Activated B cell treated with CpG ODN at 0.5 μM for 24 hours (primary cell): ENCODE results near the gene ADAP2. TPM values are rescaled to one million over a fixed set of nuclear protein-coding genes. Genes with fewer than 3 reads are reported as not detected.

Source experiments
- ATAC-seq: fragments of 200-7000 bp; cut with Tn5 transposase; one replicate; pipeline ENCODE4 v1.10.0; 2021; ENCODE audit warnings: low read depth, mild to moderate bottlenecking, moderate library complexity
- CTCF ChIA-PET: fragments of 350-600 bp; sonication (Branson Sonifier 250); formaldehyde crosslinking; loops from one replicate; lab custom pipeline; 2021; ENCODE audit warnings: antibody characterized with exemption; lab: Charles Lee
- POLR2A ChIA-PET: fragments of 350-600 bp; sonication (Branson Sonifier 250); formaldehyde crosslinking; loops from one replicate; lab custom pipeline; 2021; ENCODE audit warnings: antibody characterized with exemption; lab: Charles Lee
- DNase-seq: peaks from one replicate; pipeline ENCODE4 v3.0.0; 2022
- H3K27ac Mint-ChIP-seq: one replicate; pipeline ENCODE4 v1.8.0; 2020; ENCODE audit warnings: mixed read lengths
- H3K27me3 Mint-ChIP-seq: one replicate; pipeline ENCODE4 v1.8.0; 2021; ENCODE audit warnings: mixed read lengths
- H3K36me3 Mint-ChIP-seq: one replicate; pipeline ENCODE4 v1.8.0; 2021; ENCODE audit warnings: low read depth, mixed read lengths
- H3K4me1 Mint-ChIP-seq: one replicate; pipeline ENCODE4 v1.8.0; 2021; ENCODE audit warnings: mixed read lengths
- H3K4me3 Mint-ChIP-seq: one replicate; pipeline ENCODE4 v1.8.0; 2020; ENCODE audit warnings: mild to moderate bottlenecking, mixed read lengths
- H3K9me3 Mint-ChIP-seq: one replicate; pipeline ENCODE4 v1.8.0; 2020; ENCODE audit warnings: mixed read lengths
- intact Hi-C: fragments of 100-400 bp; cut with micrococcal nuclease; formaldehyde crosslinking; loops from one replicate; pipeline ENCODE4 v1.15.1; 2024
- total RNA-seq: library from RNA; stranded (reverse); gene quantifications from 2 replicates; pipeline ENCODE4 v1.2.3, GENCODE V29; 2022
- TF ChIP-seq, protein P1 (sequence below): fragments of 200-600 bp; IDR thresholded peaks from one replicate; pipeline ENCODE4 v1.8.0; 2022; ENCODE audit warnings: antibody characterized with exemption, mild to moderate bottlenecking

ADAP2 gene
- total RNA-seq, 1 donor from 2014 or later: 16.9 TPM

DNA sequence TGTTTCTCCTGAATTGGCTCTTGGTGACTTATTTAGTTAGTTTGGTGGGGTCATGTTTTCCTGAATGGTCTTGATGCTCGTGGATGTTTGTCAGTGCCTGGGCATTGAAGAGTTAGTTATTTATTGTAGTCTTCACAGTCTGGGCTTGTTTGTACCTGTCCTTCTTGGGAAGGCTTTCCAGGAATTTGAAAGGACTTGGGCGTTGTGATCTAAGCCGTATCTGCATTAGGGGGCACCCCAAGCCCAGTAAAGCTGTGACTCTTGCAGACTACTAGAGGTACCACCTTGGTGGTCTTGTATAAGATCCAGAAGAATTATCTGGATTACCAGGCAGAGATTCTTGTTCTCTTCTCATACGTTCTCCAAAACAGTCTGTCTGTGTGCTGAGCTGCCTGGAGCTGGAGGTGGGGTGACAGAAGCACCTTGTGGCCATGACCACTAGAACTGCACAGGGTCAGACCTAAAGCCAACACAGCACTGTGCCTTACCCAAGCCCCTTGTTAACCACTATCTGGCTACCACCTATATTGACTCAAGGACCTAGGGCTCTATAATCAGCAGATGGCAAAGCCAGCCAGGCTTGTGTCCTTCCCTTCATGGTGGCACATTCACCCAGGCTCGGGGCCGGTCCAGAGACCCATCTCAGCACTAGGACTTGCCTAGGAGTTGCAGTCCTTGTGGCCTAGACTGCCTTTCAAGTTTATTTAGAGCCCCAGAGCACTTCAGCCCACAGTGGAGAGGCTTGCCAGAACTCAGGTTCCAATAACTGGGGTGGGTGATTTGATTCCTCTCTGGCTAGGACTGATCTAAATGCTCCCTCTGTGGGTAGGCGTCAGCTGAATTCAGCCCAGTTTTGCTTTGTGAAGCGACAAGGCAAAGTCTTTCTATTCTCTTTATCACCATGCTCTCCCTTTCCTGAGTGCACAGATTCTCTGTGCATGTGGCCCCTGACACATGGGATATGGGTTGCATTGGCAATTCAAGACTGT, 60.1 kb downstream of the ADAP2 start:
- Mint-ChIP-seq H3K36me3 (peaks cover 41% of the 10 kb centered on the region), H3K27me3 (no peaks in the 10 kb centered on the region), H3K27ac (peak overlapping the region; percentile 18), H3K4me1 (peaks cover 13% of the 10 kb centered on the region), H3K9me3 (no peaks in the 10 kb centered on the region), H3K4me3 (no peak overlapping the region)
- TF ChIP-seq, protein P1, sequence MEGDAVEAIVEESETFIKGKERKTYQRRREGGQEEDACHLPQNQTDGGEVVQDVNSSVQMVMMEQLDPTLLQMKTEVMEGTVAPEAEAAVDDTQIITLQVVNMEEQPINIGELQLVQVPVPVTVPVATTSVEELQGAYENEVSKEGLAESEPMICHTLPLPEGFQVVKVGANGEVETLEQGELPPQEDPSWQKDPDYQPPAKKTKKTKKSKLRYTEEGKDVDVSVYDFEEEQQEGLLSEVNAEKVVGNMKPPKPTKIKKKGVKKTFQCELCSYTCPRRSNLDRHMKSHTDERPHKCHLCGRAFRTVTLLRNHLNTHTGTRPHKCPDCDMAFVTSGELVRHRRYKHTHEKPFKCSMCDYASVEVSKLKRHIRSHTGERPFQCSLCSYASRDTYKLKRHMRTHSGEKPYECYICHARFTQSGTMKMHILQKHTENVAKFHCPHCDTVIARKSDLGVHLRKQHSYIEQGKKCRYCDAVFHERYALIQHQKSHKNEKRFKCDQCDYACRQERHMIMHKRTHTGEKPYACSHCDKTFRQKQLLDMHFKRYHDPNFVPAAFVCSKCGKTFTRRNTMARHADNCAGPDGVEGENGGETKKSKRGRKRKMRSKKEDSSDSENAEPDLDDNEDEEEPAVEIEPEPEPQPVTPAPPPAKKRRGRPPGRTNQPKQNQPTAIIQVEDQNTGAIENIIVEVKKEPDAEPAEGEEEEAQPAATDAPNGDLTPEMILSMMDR: no peak
- ChIA-PET CTCF (no interaction called here), POLR2A (interaction anchor here (1.2 kb wide), 1 partner anchor 11 kb away, joined by 4 read pairs; the partner anchor contains the start of gene RNF135)
- intact Hi-C loops: no loop called here
- ATAC-seq (no peak), DNase-seq (no peak)

DNA sequence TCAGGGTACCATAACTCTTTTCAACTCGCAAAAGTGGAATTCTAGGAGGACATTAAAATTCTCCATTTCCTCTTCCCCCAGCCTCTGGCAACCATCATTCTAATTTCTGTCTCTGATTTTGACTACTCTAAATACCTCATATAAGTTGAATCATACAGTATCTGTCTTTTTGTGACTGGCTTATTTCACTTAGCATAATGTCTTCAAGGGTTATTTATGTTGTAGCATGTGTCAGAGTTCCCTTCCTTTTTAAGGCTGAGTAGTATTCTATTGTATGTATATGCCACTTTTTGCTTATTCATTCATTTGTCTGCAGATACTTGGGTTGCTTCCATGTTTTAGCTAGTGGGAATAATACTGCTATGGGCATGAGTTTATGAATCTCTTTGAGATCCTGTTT, 61.1 kb downstream of the ADAP2 start:
- no peak for ATAC-seq
- POLR2A ChIA-PET: interaction anchor here (0.7 to 1.2 kb wide), 2 partner anchors 12 to 918 kb away, joined by 3 to 4 read pairs; partner anchors contain the start of gene RNF135
- Mint-ChIP-seq H3K4me3 (no peak overlapping the region), H3K4me1 (peaks cover 12% of the 10 kb centered on the region), H3K27ac (no peak overlapping the region), H3K9me3 (no peaks in the 10 kb centered on the region), H3K27me3 (no peaks in the 10 kb centered on the region), H3K36me3 (peaks cover 48% of the 10 kb centered on the region)
- intact Hi-C loops: no loop called here
- TF ChIP-seq, protein P1: no peak
- no peak for DNase-seq
- CTCF ChIA-PET: no interaction called here

DNA sequence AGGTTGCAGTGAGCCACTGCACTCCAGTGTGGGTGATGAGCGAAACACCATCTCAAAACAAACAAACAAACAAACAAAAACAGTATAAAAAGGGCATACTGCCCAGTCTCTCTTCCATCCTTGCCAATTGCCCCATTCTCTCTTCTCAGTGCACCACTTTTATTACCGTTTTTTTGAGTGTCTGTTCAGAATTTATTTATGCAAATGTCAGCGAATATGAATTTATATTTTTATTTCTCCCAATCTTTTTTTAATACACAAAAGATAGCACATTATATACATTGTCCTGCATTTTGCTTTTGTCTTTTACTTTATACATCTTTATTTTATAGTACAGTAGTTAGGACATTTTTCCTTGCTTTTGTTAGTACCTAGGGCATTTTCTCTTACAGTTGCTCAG, 68.7 kb downstream of the ADAP2 start:
- Mint-ChIP-seq H3K27ac (no peak overlapping the region), H3K36me3 (peaks cover 48% of the 10 kb centered on the region), H3K9me3 (no peaks in the 10 kb centered on the region), H3K4me1 (no peaks in the 10 kb centered on the region), H3K4me3 (no peak overlapping the region), H3K27me3 (no peaks in the 10 kb centered on the region)
- ChIA-PET POLR2A (no interaction called here), CTCF (no interaction called here)
- TF ChIP-seq, protein P1: no peak
- no peak for DNase-seq
- intact Hi-C loops: no loop called here
- no peak for ATAC-seq

DNA sequence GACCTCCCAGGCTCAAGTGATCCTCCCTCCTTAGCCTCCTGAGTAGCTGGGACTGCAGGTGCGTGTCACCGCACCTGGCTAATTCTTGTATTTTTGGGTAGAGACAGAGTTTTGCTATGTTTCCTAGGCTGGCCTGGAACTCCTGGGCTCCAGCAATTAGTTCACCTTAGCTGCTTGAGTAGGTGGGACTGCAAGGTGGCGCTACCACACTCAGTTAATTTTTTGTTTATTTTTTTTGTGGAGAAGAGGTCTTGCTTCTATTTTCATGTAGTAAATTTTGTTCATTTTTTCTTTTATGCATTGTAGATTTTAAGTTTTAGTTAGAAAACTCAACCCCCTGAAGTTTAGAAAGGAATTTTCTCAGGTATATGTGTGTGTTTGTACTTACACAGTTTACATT, 70.8 kb downstream of the ADAP2 start:
- intact Hi-C loops: no loop called here
- Mint-ChIP-seq H3K36me3 (peaks cover 45% of the 10 kb centered on the region), H3K9me3 (no peaks in the 10 kb centered on the region), H3K4me1 (no peaks in the 10 kb centered on the region), H3K4me3 (no peak overlapping the region), H3K27ac (no peak overlapping the region), H3K27me3 (no peaks in the 10 kb centered on the region)
- ATAC-seq: no peak
- no peak for DNase-seq
- TF ChIP-seq, protein P1: no peak
- ChIA-PET POLR2A (no interaction called here), CTCF (no interaction called here)

DNA sequence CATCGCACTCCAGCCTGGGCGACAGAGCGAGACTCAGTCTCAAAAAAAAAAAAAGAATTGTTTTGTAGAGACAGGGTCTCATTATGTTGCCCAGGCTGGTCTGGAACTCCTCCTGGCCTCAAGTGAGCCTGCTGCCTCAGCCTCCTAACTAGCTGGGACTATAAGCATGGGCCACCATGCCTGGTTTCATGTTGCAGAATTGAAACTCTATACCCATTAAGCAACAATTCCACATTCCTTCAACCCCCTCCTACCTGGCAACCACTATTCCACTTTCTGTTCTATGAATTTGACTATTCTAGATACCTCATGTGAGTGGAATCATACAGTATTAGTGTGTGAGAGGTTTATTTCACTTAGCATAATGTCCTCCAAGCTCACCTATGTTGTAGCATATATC, 73.6 kb downstream of the ADAP2 start:
- ChIA-PET POLR2A (interaction anchor here (0.7 kb wide), 1 partner anchor 86 kb away, joined by 4 read pairs; no protein-coding TSS in a partner anchor), CTCF (no interaction called here)
- no peaks in the 10 kb centered on the region for H3K4me1 Mint-ChIP-seq
- TF ChIP-seq, protein P1: no peak
- DNase-seq (no peak), ATAC-seq (no peak)
- no peaks in the 10 kb centered on the region for H3K27me3 Mint-ChIP-seq
- H3K9me3 Mint-ChIP-seq: no peaks in the 10 kb centered on the region
- H3K4me3 Mint-ChIP-seq: no peak overlapping the region
- H3K27ac Mint-ChIP-seq: no peak overlapping the region
- intact Hi-C loops: no loop called here
- peaks cover 54% of the 10 kb centered on the region for H3K36me3 Mint-ChIP-seq
